SK-N-SH (cell line): ENCODE data around the gene HAGHL. TPM values are rescaled to one million over a fixed set of nuclear protein-coding genes. Genes with fewer than 3 reads are reported as not detected.

Experiments used
- CTCF ChIA-PET: fragments of 300-600, 350-600 bp; formaldehyde crosslinking; extraction: SDS; loops from one replicate; lab custom pipeline; 2021; lab: Yijun Ruan, JAX
- POLR2A ChIA-PET: fragments of 350-600 bp; sonication (Branson Sonifier 250); formaldehyde crosslinking; extraction: SDS; loops from one replicate; lab custom pipeline; 2020; ENCODE audit warnings: antibody characterized with exemption, inconsistent platforms; lab: Yijun Ruan, JAX
- DNase-seq: peaks from one replicate; pipeline ENCODE4 v3.0.0; 2012
- H2AFZ ChIP-seq: fragments of 200-600 bp; sonication (generic); 2 replicates; pipeline ENCODE4 v1.8.1; 2016; ENCODE audit warnings: antibody characterized with exemption, mild to moderate bottlenecking, low read depth
- H3F3A ChIP-seq: fragments of 200-600 bp; sonication (generic); replicated peaks from 2 replicates; pipeline ENCODE3; 2016; ENCODE audit warnings: antibody characterized with exemption, mild to moderate bottlenecking; ENCODE audit not compliant: insufficient read depth
- H3K27ac ChIP-seq, 2 experiments: fragments of 200-500 bp in 1 of 2; fragments of 200-600 bp in 1 of 2; sonication (Bioruptor generic) in 1 of 2; sonication (generic), shearing (Covaris generic) in 1 of 2; 2 replicates each; pipeline versions ENCODE4 v1.5.1 to v1.6.1; 2014 to 2016; ENCODE audit warnings: low read depth in 2 of 2, inconsistent platforms in 1 of 2, low read length in 1 of 2, mild to moderate bottlenecking in 1 of 2, mixed read lengths in 1 of 2
- H3K27me3 ChIP-seq: fragments of 200-600 bp; sonication (generic), shearing (Covaris generic); 2 replicates; pipeline ENCODE4 v1.6.1; 2016; ENCODE audit warnings: mixed run types; ENCODE audit not compliant: insufficient read depth
- H3K36me3 ChIP-seq, 2 experiments: fragments of 200-500 bp in 1 of 2; fragments of 200-600 bp in 1 of 2; sonication (Bioruptor generic) in 1 of 2; sonication (generic) in 1 of 2; replicated peaks in 1 of 2; 2 replicates each; pipeline versions ENCODE3 to v1.5.1; 2014 to 2016; ENCODE audit warnings: low read length in 1 of 2, mild to moderate bottlenecking in 1 of 2; ENCODE audit not compliant: insufficient read depth in 2 of 2, control insufficient read depth in 1 of 2
- H3K4me1 ChIP-seq, 2 experiments: fragments of 200-500 bp in 1 of 2; fragments of 200-600 bp in 1 of 2; sonication (Bioruptor generic) in 1 of 2; sonication (generic), shearing (Covaris generic) in 1 of 2; 2 replicates each; pipeline versions ENCODE4 v1.5.1 to v1.6.1; 2014 to 2016; ENCODE audit warnings: low read depth in 1 of 2, low read length in 1 of 2, mixed run types in 1 of 2; ENCODE audit not compliant: insufficient read depth in 2 of 2, control insufficient read depth in 1 of 2
- H3K4me2 ChIP-seq: fragments of 200-600 bp; sonication (generic), shearing (Covaris generic); 2 replicates; pipeline ENCODE4 v1.6.1; 2017; ENCODE audit warnings: mixed run types
- H3K4me3 ChIP-seq, 2 experiments: fragments of 200-500 bp in 1 of 2; fragments of 200-600 bp in 1 of 2; sonication (Bioruptor generic) in 1 of 2; sonication (generic), shearing (Covaris generic) in 1 of 2; 2 replicates each; pipeline versions ENCODE4 v1.5.1 to v1.8.1; 2014 to 2016; ENCODE audit warnings: low read depth in 2 of 2, inconsistent platforms in 1 of 2, low read length in 1 of 2, mild to moderate bottlenecking in 1 of 2, mixed read lengths in 1 of 2, moderate library complexity in 1 of 2
- H3K79me2 ChIP-seq: fragments of 200-600 bp; sonication (generic); 2 replicates; pipeline ENCODE4 v1.8.1; 2017; ENCODE audit warnings: mild to moderate bottlenecking; ENCODE audit not compliant: insufficient read depth
- H3K9ac ChIP-seq: fragments of 200-600 bp; sonication (generic); 2 replicates; pipeline ENCODE4 v1.6.1; 2017; ENCODE audit warnings: mixed run types
- H3K9me2 ChIP-seq: fragments of 200-600 bp; sonication (generic); 2 replicates; pipeline ENCODE4 v1.6.1; 2017; ENCODE audit warnings: mixed run types
- H3K9me3 ChIP-seq: fragments of 200-600 bp; sonication (generic); 2 replicates; pipeline ENCODE4 v1.6.1; 2017; ENCODE audit warnings: mixed run types, mild to moderate bottlenecking, moderate library complexity
- H4K20me1 ChIP-seq: fragments of 200-600 bp; sonication (generic); 2 replicates; pipeline ENCODE4 v1.6.1; 2017; ENCODE audit warnings: mild to moderate bottlenecking, mixed run types; ENCODE audit not compliant: insufficient read depth
- CHD2 ChIP-seq: fragments of 150-350 bp; IDR thresholded peaks from 2 replicates; pipeline ENCODE4 v1.6.1; 2018; ENCODE audit warnings: low read length; ENCODE audit not compliant: partially characterized antibody
- EP300 ChIP-seq, 2 experiments: IDR thresholded peaks; 2 replicates each; pipeline versions ENCODE4 v1.4.0 to v1.6.1; 2012; ENCODE audit warnings: borderline replicate concordance in 1 of 2, low read depth in 1 of 2, low read length in 1 of 2
- EZH2phosphoT487 ChIP-seq: fragments of 200-600 bp; sonication (generic); IDR thresholded peaks from 2 replicates; pipeline ENCODE4 v1.6.1; 2017; ENCODE audit warnings: low read depth, mixed run types, mild to moderate bottlenecking, antibody characterized with exemption, moderate library complexity, borderline replicate concordance
- GABPA ChIP-seq: IDR thresholded peaks from 2 replicates; pipeline ENCODE4 v1.4.0; 2012; ENCODE audit warnings: low read depth, mild to moderate bottlenecking
- GATA2 ChIP-seq: sonication (generic); formaldehyde crosslinking; IDR thresholded peaks from 2 replicates; pipeline ENCODE4 v1.5.0; 2020; ENCODE audit warnings: mild to moderate bottlenecking, missing genetic modification reagents
- JUND ChIP-seq: IDR thresholded peaks from 2 replicates; pipeline ENCODE4 v1.4.0; 2012
- MEF2A ChIP-seq: IDR thresholded peaks from 2 replicates; pipeline ENCODE4 v1.4.0; 2012; ENCODE audit warnings: low read depth, borderline replicate concordance
- POLR2AphosphoS5 ChIP-seq: IDR thresholded peaks from 2 replicates; pipeline ENCODE4 v1.6.1; 2012; ENCODE audit warnings: low read depth, low read length
- RAD21 ChIP-seq: IDR thresholded peaks from 2 replicates; pipeline ENCODE4 v1.6.1; 2012; ENCODE audit warnings: mild to moderate bottlenecking, low read length
- RCOR1 ChIP-seq: fragments of 150-350 bp; IDR thresholded peaks from 2 replicates; pipeline ENCODE4 v1.6.1; 2017; ENCODE audit warnings: antibody characterized with exemption, low read length
- RFX5 ChIP-seq: IDR thresholded peaks from 2 replicates; pipeline ENCODE4 v1.6.1; 2012; ENCODE audit warnings: mild to moderate bottlenecking, improper control_type of control experiment, low read length
- RXRA ChIP-seq: IDR thresholded peaks from 2 replicates; pipeline ENCODE4 v1.4.0; 2012; ENCODE audit warnings: low read depth, mild to moderate bottlenecking, borderline replicate concordance
- TCF12 ChIP-seq: IDR thresholded peaks from 2 replicates; pipeline ENCODE4 v1.4.0; 2012
- TEAD4 ChIP-seq: IDR thresholded peaks from 2 replicates; pipeline ENCODE4 v1.4.0; 2012; ENCODE audit warnings: mild to moderate bottlenecking, borderline replicate concordance; ENCODE audit not compliant: insufficient read depth
- YY1 ChIP-seq: IDR thresholded peaks from 2 replicates; pipeline ENCODE4 v1.4.0; 2012; ENCODE audit warnings: low read depth, mild to moderate bottlenecking
- WGBS: methylation state at CpG from one replicate; pipeline ENCODE4 v1.1.6; 2017; ENCODE audit warnings: low lambda C conversion rate; 5-methylcytosine and 5-hydroxymethylcytosine counted together
- polyA plus RNA-seq, 3 experiments: library from polyadenylated mRNA; depleted of rRNA; stranded (reverse); fragments of >200 nt; gene quantifications; 2 replicates each; pipeline ENCODE4 v1.2.3, GENCODE V29; 2012
- TF ChIP-seq, protein P1 (sequence below): IDR thresholded peaks from 2 replicates; pipeline ENCODE4 v1.6.1; 2012; ENCODE audit warnings: mild to moderate bottlenecking, low read depth, low read length, moderate library complexity
- TF ChIP-seq, protein P2 (sequence below): IDR thresholded peaks from 2 replicates; pipeline ENCODE4 v1.4.0; 2012; ENCODE audit warnings: low read depth
- TF ChIP-seq, protein P3 (sequence below): IDR thresholded peaks from 2 replicates; pipeline ENCODE4; 2012
- TF ChIP-seq, protein P4 (sequence below): fragments of 150-350 bp; IDR thresholded peaks from 2 replicates; pipeline ENCODE4 v1.6.1; 2017; ENCODE audit warnings: antibody characterized with exemption, low read length, low read depth, borderline replicate concordance

The HAGHL gene
- polyA plus RNA-seq, 1 of the 3 experiments (the other 2 are of a cell fraction) = 65.5 TPM

DNA sequence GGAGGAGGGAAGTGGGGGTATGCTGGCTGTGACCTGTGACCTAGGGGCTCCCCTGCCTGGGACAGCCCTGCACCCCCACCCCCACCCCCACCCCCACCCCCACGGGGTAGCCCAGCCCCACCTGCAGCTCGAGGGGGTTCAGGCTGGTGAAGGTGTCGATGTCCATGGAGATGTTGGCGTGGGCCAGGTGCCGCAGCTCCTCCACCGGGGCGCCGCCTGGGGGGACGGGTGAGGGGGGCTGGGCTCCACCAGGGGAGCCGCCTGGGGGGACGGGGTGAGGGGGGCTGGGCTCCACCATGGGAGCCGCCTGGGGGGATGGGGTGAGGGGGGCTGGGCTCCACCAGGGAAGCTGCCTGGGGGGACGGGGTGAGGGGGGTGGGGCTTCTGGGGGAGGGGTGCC is 43.5 kb downstream of the HAGHL start:
- WGBS = 38% methylated on average over 13 of the region's 13 CpGs
- POLR2A ChIA-PET = no interaction called here
- no peak overlapping the region for H3K9ac ChIP-seq
- no peaks in the 10 kb centered on the region for H3K36me3 ChIP-seq
- no peaks in the 10 kb centered on the region for H3K79me2 ChIP-seq
- DNase-seq = no peak
- TF ChIP-seq, protein P1, sequence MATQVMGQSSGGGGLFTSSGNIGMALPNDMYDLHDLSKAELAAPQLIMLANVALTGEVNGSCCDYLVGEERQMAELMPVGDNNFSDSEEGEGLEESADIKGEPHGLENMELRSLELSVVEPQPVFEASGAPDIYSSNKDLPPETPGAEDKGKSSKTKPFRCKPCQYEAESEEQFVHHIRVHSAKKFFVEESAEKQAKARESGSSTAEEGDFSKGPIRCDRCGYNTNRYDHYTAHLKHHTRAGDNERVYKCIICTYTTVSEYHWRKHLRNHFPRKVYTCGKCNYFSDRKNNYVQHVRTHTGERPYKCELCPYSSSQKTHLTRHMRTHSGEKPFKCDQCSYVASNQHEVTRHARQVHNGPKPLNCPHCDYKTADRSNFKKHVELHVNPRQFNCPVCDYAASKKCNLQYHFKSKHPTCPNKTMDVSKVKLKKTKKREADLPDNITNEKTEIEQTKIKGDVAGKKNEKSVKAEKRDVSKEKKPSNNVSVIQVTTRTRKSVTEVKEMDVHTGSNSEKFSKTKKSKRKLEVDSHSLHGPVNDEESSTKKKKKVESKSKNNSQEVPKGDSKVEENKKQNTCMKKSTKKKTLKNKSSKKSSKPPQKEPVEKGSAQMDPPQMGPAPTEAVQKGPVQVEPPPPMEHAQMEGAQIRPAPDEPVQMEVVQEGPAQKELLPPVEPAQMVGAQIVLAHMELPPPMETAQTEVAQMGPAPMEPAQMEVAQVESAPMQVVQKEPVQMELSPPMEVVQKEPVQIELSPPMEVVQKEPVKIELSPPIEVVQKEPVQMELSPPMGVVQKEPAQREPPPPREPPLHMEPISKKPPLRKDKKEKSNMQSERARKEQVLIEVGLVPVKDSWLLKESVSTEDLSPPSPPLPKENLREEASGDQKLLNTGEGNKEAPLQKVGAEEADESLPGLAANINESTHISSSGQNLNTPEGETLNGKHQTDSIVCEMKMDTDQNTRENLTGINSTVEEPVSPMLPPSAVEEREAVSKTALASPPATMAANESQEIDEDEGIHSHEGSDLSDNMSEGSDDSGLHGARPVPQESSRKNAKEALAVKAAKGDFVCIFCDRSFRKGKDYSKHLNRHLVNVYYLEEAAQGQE = no peak
- no peak for TF ChIP-seq RXRA
- no peak for TF ChIP-seq POLR2AphosphoS5
- TF ChIP-seq RCOR1 = no peak
- TF ChIP-seq, protein P2, sequence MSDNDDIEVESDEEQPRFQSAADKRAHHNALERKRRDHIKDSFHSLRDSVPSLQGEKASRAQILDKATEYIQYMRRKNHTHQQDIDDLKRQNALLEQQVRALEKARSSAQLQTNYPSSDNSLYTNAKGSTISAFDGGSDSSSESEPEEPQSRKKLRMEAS = no peak
- TF ChIP-seq RFX5 = no peak
- TF ChIP-seq GABPA = no peak
- no peak for TF ChIP-seq MEF2A
- TF ChIP-seq EZH2phosphoT487 = no peak
- no peak for TF ChIP-seq TCF12
- no peak for TF ChIP-seq JUND
- no peak for TF ChIP-seq EP300 (IDR thresholded peaks at IDR 0.05; ENCODE audit: borderline replicate concordance in 1 of 2, low read depth in 1 of 2, low read length in 1 of 2)
- TF ChIP-seq RAD21 = no peak
- TF ChIP-seq GATA2 (CRISPR knock-in tag) = no peak
- TF ChIP-seq, protein P3, sequence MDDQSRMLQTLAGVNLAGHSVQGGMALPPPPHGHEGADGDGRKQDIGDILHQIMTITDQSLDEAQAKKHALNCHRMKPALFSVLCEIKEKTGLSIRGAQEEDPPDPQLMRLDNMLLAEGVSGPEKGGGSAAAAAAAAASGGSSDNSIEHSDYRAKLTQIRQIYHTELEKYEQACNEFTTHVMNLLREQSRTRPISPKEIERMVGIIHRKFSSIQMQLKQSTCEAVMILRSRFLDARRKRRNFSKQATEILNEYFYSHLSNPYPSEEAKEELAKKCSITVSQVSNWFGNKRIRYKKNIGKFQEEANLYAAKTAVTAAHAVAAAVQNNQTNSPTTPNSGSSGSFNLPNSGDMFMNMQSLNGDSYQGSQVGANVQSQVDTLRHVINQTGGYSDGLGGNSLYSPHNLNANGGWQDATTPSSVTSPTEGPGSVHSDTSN = no peak
- no peak for TF ChIP-seq CHD2
- no peak for TF ChIP-seq YY1
- TF ChIP-seq, protein P4, sequence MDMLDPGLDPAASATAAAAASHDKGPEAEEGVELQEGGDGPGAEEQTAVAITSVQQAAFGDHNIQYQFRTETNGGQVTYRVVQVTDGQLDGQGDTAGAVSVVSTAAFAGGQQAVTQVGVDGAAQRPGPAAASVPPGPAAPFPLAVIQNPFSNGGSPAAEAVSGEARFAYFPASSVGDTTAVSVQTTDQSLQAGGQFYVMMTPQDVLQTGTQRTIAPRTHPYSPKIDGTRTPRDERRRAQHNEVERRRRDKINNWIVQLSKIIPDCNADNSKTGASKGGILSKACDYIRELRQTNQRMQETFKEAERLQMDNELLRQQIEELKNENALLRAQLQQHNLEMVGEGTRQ = no peak
- TF ChIP-seq TEAD4 = no peak
- H3K9me2 ChIP-seq = no peaks in the 10 kb centered on the region
- no peaks in the 10 kb centered on the region for H3K27me3 ChIP-seq
- no peak overlapping the region for H2AFZ ChIP-seq
- H3K27ac ChIP-seq = no peak overlapping the region
- no peak overlapping the region for H3K4me2 ChIP-seq
- H3F3A ChIP-seq = no peaks in the 10 kb centered on the region
- H3K4me1 ChIP-seq = no peaks in the 10 kb centered on the region
- H3K4me3 ChIP-seq = no peak overlapping the region
- no peaks in the 10 kb centered on the region for H3K9me3 ChIP-seq
- no peaks in the 10 kb centered on the region for H4K20me1 ChIP-seq
- CTCF ChIA-PET = interaction anchor here (1.4 to 1.8 kb wide), 2 partner anchors 15 to 59 kb away, joined by 4 to 10 read pairs; no protein-coding TSS in a partner anchor
